GM18868 (cell line): ENCODE measurements around the gene IP6K3.

Source experiments
- ATAC-seq: cut with Tn5 transposase; IDR thresholded peaks from one replicate; pipeline ENCODE4 v1.9.1; 2021; ENCODE audit warnings: mild to moderate bottlenecking, moderate library complexity; ENCODE audit not compliant: unreplicated experiment

IP6K3 gene

GRCh38 chr6:33707771-33708170 lies 38.9 kb downstream of the IP6K3 start:
- no peak for ATAC-seq

- ATAC-seq = no peak
Measured at GRCh38 chr6:33705955-33706725, 40.6 kb downstream of the IP6K3 start.

- no peak for ATAC-seq
Measured at GRCh38 chr6:33705268-33705885, 41.3 kb downstream of the IP6K3 start.

- no peak for ATAC-seq
Measured at GRCh38 chr6:33704215-33705066, 42.3 kb downstream of the IP6K3 start.

- ATAC-seq = no peak
Measured at GRCh38 chr6:33702345-33702977, 44.2 kb downstream of the IP6K3 start.

- peak; percentile 55 for ATAC-seq
Measured at GRCh38 chr6:33700391-33701050, 46.2 kb downstream of the IP6K3 start.

- no peak for ATAC-seq
Measured at GRCh38 chr6:33699739-33700138, 47.0 kb downstream of the IP6K3 start.

- no peak for ATAC-seq
Measured at GRCh38 chr6:33699131-33699530, 47.6 kb downstream of the IP6K3 start.

- ATAC-seq = no peak
Measured at GRCh38 chr6:33698494-33698893, 48.2 kb downstream of the IP6K3 start.

- no peak for ATAC-seq
Measured at GRCh38 chr6:33697845-33698244, 48.9 kb downstream of the IP6K3 start.

GRCh38 chr6:33696548-33697518 lies 49.9 kb downstream of the IP6K3 start:
- ATAC-seq = no peak

GRCh38 chr6:33696076-33696475 lies 50.6 kb downstream of the IP6K3 start:
- ATAC-seq = no peak

GRCh38 chr6:33695451-33695887 lies 51.2 kb downstream of the IP6K3 start:
- ATAC-seq = no peak

- ATAC-seq = no peak
Measured at GRCh38 chr6:33694977-33695376, 51.7 kb downstream of the IP6K3 start.

- ATAC-seq = no peak
Measured at GRCh38 chr6:33694401-33694931, 52.2 kb downstream of the IP6K3 start.

GRCh38 chr6:33693186-33694105 lies 53.3 kb downstream of the IP6K3 start:
- ATAC-seq = no peak

- no peak for ATAC-seq
Measured at GRCh38 chr6:33692760-33693158, 53.9 kb downstream of the IP6K3 start.
